ENCODE data around the gene CCDC50. TPM values are rescaled to one million over a fixed set of nuclear protein-coding genes. Genes with fewer than 3 reads are reported as not detected.

Gene CCDC50
- total RNA-seq, 2 donors from 2014 or later, result 99.5 to 169 TPM

- TF ChIP-seq, protein P1, sequence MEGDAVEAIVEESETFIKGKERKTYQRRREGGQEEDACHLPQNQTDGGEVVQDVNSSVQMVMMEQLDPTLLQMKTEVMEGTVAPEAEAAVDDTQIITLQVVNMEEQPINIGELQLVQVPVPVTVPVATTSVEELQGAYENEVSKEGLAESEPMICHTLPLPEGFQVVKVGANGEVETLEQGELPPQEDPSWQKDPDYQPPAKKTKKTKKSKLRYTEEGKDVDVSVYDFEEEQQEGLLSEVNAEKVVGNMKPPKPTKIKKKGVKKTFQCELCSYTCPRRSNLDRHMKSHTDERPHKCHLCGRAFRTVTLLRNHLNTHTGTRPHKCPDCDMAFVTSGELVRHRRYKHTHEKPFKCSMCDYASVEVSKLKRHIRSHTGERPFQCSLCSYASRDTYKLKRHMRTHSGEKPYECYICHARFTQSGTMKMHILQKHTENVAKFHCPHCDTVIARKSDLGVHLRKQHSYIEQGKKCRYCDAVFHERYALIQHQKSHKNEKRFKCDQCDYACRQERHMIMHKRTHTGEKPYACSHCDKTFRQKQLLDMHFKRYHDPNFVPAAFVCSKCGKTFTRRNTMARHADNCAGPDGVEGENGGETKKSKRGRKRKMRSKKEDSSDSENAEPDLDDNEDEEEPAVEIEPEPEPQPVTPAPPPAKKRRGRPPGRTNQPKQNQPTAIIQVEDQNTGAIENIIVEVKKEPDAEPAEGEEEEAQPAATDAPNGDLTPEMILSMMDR (IDR thresholded peaks at IDR 0.05), result no peak
- DNase-seq (ENCODE audit: low spot score), result no peak
- no peaks in the 10 kb centered on the region for H3K27me3 ChIP-seq (replicated peaks; ENCODE audit: insufficient read depth)
- H3K36me3 ChIP-seq, result no peaks in the 10 kb centered on the region
- H3K9me3 ChIP-seq, result no peaks in the 10 kb centered on the region
- H3K4me1 ChIP-seq (ENCODE audit: control insufficient read depth in 1 of 2, low read depth in 2 of 2), result peaks cover 33 to 48% of the 10 kb centered on the region in 2 donors
- peak within 1 kb of the TSS; percentile 89 to 99 for H3K27ac ChIP-seq
- H3K4me3 ChIP-seq, result peak within 1 kb of the TSS; percentile 98
- ATAC-seq (ENCODE audit: insufficient number of reproducible peaks, low FRiP score, low read depth), result peak; percentile 46
Measured at GRCh38 chr3:191329654-191330529, 698 bp downstream of the CCDC50 start, which contains the start of gene UTS2B. Gene UTS2B (minus strand): TSS chr3:191330526. CDS start chr3:191282189, 48,337 bp downstream.

- TF ChIP-seq, protein P1 (IDR thresholded peaks at IDR 0.05), result no peak
- no peaks in the 10 kb centered on the region for H3K27me3 ChIP-seq (replicated peaks; ENCODE audit: insufficient read depth)
- peaks cover 36 to 55% of the 10 kb centered on the region in 2 donors for H3K4me1 ChIP-seq (ENCODE audit: control insufficient read depth in 1 of 2, low read depth in 2 of 2)
- DNase-seq (ENCODE audit: low spot score) (no peak), ATAC-seq (ENCODE audit: insufficient number of reproducible peaks, low FRiP score, low read depth) (no peak)
- peak overlapping the region; percentile 98 for H3K4me3 ChIP-seq
- no peaks in the 10 kb centered on the region for H3K9me3 ChIP-seq
- H3K27ac ChIP-seq, result peak overlapping the region; percentile 89 to 99
- no peaks in the 10 kb centered on the region for H3K36me3 ChIP-seq
Measured at GRCh38 chr3:191330530-191331048, 1.4 kb downstream of the CCDC50 start.

DNA sequence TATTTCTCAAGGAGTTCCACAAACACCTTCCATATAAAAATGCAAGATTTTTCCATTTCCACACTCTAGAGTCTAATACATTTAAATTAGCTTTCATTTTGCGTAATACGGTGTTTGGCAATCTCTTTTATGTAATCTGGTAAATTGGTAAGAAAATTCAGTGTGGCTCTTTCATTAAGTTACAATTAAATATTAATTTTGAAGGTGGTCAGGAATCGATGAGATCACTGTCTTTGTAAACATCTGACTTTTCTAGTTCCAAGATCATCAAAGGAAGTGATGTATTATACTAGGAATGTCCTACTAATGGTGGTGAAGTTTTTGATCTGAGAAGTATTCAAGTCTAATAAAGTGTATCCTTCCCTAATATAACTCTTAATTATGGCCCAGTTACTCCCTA is 2.2 kb downstream of the CCDC50 start:
- TF ChIP-seq, protein P1 (IDR thresholded peaks at IDR 0.05), result no peak
- Histone ChIP-seq H3K36me3 (no peaks in the 10 kb centered on the region), H3K4me3 (peak overlapping the region; percentile 98), H3K9me3 (no peaks in the 10 kb centered on the region), H3K27me3 (replicated peaks; ENCODE audit: insufficient read depth) (no peaks in the 10 kb centered on the region), H3K27ac (peak overlapping the region; percentile 89 to 99), H3K4me1 (ENCODE audit: control insufficient read depth in 1 of 2, low read depth in 2 of 2) (peaks cover 39 to 62% of the 10 kb centered on the region in 2 donors)
- ATAC-seq (ENCODE audit: insufficient number of reproducible peaks, low FRiP score, low read depth) (no peak), DNase-seq (ENCODE audit: low spot score) (no peak)

- H3K4me1 ChIP-seq (ENCODE audit: control insufficient read depth in 1 of 2, low read depth in 2 of 2), result peaks cover 52 to 79% of the 10 kb centered on the region in 2 donors
- no peak for ATAC-seq (ENCODE audit: insufficient number of reproducible peaks, low FRiP score, low read depth)
Measured at GRCh38 chr3:191333298-191333880, 4.2 kb downstream of the CCDC50 start.

More at GRCh38 chr3:191333298-191333880, 4.2 kb downstream of the CCDC50 start:
- Histone ChIP-seq H3K27me3 (replicated peaks; ENCODE audit: insufficient read depth) (no peaks in the 10 kb centered on the region), H3K27ac (peak overlapping the region in 1 of 2 donors; percentile 99), H3K4me3 (peak overlapping the region; percentile 9), H3K36me3 (no peaks in the 10 kb centered on the region), H3K9me3 (no peaks in the 10 kb centered on the region)
- TF ChIP-seq, protein P1 (IDR thresholded peaks at IDR 0.05), result no peak
- no peak for DNase-seq (ENCODE audit: low spot score)

Measured in thoracic aorta (tissue), 2 donors.